ENCODE results near the gene PAPSS2.

The PAPSS2 gene

DNA sequence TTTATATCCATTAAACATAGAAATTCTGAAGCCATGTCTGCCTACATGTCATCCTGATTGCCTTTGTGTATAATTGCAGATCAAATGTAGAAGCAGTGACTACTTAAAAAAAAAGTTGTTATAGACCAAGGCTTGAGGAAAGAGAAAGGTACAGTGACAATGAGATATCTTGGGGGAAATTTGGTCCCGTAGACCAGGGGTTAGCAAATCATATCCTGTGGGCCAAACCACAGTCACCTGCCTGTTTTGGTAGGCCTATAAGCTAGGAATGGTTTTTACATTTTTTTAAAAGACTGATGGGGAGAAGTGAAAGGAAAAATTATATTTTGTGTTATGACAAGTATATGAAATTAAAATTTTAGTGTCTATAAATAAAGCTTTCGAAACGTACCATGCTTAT lies 12.9 kb downstream of the PAPSS2 start:
- DNase-seq, result no peak

GRCh38 chr10:87674943-87675342 lies 15.3 kb downstream of the PAPSS2 start:
- no peak for DNase-seq

DNA sequence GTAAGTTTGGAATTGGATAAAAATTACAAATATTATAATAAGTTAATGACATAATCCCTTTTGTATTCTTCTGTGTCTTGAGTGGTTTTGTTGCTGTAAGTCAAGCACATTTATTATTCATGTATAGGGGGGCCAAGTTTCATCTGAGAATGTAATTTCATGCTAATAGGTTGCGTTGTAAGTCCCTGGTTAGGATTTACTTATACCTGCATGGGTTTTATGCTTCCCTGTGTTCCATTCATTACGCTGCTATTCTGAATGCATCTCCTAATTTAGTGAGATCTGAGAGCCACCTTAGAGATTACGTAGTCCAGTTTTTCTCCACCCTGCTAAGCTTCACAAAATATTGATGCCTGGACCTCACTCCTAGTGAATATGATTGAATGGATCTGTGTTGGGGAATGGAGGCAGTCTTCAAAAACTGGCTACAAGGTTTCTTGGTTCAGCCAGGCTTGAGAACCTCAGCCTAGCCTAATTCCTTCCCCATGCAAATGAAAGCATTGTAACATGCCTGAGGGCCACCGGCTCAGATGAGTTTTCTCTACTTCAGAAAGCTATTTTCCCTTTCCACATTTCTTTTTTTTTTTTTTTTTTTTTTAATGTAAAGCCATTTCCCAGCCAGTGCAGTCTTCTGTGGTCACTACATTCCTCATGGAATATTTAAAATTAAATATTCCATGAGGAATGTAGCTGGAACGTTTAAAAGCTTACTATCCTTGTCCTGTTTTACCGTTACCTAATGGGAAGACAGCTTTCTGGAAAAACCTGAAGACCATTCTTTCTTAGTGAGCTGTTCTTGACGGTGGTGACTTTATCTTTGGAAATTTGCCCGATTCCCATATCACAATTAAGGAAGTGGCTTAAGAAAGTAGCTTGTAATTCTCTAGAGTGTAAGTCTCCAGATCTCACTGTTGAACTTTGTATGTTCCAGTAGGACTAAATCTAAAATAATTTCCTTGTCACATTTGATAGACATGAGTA lies 16.0 kb downstream of the PAPSS2 start:
- DNase-seq, result no peak

DNA sequence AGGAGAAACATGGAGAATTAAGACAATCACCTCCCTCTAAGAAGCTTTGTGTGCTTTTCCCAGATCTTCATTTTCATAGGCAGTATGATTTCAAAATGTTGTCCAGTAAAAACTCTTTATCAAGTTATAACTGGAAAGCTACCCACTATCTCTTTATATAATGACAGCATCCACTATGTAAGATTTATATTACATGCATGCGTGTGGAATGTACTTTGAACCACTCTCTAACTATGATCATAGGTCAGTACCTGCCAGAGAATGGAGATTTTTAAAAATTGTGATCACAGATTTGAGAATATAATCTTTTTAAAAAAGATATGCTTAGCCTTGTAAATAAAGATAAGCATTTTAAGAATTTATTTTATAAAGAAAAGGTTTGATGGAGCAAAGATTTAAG lies 17.9 kb downstream of the PAPSS2 start:
- no peak for DNase-seq

- no peak for DNase-seq
These were observed 18.6 kb downstream of the PAPSS2 start for GRCh38 chr10:87678302-87678701.

DNA sequence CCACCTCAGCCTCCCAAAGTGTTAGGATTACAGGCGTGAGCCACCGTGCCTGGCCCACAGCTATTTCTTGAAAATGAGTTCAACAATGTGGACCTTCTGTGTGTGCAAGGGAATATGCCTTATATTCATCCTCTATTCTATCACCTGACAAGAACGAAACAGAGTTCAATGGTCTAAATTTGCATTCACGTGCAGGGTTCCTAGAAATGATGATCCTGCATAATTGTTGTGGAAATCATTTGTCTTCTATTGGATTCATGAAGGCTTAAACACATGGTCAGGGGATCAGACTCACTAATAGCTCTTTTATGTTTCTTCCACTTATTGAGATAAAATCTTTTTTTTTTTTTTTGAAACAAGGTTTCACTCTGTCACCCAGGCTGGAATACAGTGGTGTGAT lies 23.7 kb downstream of the PAPSS2 start:
- DNase-seq, result no peak

- no peak for DNase-seq
These were observed 24.4 kb downstream of the PAPSS2 start for GRCh38 chr10:87684001-87684638.

GRCh38 chr10:87685832-87686574 lies 26.3 kb downstream of the PAPSS2 start:
- no peak for DNase-seq

GRCh38 chr10:87691506-87692070 lies 31.9 kb downstream of the PAPSS2 start:
- DNase-seq, result no peak

- DNase-seq, result no peak
These were observed 33.3 kb downstream of the PAPSS2 start for GRCh38 chr10:87692956-87693484.

- no peak for DNase-seq
These were observed 34.5 kb downstream of the PAPSS2 start for GRCh38 chr10:87694011-87694794.

GRCh38 chr10:87695074-87695473 lies 35.4 kb downstream of the PAPSS2 start:
- no peak for DNase-seq

GRCh38 chr10:87696922-87697745 lies 37.5 kb downstream of the PAPSS2 start:
- no peak for DNase-seq

- DNase-seq, result no peak
These were observed 40.5 kb downstream of the PAPSS2 start for GRCh38 chr10:87700031-87700796.

DNA sequence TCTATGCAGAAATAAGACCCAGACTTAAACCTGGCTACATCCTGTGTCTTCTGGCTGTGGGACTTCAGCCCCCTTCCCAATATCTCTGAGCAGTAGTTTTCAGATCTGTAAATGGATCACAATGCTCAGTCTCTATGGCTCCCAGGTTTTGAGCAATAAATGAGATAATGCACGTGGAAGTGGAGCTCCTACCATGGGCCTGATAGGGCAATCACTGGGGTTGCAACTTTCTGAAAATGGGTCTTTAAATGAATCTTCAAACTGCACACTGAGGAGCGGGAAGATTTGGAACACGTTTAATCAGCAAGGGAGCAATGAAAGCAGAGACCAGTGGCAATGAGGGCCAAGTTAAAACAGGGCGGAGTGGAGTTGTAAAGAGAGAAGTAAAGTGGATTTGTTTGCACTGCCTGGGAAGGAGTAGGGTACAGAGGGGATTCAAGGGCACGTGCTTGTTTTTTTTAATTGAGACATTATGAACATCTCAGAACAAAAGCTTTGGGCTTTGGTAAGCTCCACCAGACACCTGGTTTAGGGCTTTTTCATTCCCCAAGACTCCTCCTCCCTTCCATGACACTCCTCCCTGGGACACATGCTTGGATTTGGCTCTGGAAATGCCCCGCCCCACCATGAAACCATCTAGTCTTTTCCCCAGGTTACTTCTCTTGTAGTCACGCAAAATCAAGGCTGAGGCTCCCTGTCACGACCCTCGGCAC lies 42.7 kb downstream of the PAPSS2 start:
- DNase-seq, result no peak

- DNase-seq, result no peak
These were observed 43.3 kb downstream of the PAPSS2 start for GRCh38 chr10:87702973-87703294.

- no peak for DNase-seq
These were observed 44.1 kb downstream of the PAPSS2 start for GRCh38 chr10:87703771-87704170.

GRCh38 chr10:87705339-87705738 lies 45.7 kb downstream of the PAPSS2 start:
- DNase-seq, result no peak

DNA sequence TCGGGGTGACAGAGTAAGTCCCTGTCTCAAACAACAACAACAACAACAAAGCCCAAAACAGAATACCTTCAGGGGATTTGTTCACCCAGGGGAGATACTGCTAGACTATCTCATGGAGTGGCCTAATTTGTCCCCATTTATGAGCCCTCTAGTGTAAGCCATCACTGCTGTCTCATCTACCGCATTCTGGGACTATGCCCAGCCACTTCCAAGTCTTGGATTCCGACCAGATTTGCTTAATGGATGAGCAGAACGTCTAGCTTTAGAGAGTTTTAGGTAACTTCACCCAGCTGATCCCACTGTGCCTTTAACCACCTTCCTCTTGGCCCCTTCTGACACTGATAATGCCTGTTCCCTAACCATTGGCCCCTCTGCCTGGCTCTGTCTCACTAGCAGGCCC lies 47.1 kb downstream of the PAPSS2 start:
- DNase-seq, result no peak

DNA sequence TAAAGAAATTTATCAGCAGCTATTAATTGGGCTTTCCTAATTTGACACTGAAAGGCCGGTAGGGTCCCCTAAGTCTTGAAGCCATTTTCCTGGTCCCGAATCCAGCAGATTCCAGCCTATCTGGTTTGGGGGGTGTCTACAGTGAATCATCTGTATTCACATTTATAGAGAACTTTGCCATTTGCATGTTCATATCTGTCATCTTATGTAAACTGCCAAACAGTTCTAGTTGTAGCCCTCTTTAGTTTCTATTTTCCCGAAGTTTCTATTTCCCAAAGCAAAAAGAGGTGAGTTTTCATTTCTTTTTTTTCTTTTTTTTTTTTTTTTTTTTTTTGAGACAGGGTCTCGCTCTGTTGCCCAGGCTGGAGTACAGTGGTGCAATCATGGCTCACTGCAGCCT lies 47.6 kb downstream of the PAPSS2 start:
- no peak for DNase-seq

Measured in CD4-positive, alpha-beta T cell treated with Interferon gamma for 1 hour (primary cell).